Heart left ventricle (tissue), 13 donors: ENCODE results near the gene ENTREP1.

Experiments
- POLR2A ChIP-seq, 2 donors: fragments of 450-650 bp; IDR thresholded peaks; one replicate each; pipeline ENCODE4 v1.6.1; 2017; ENCODE audit warnings: antibody characterized with exemption in 2 of 2, mild to moderate bottlenecking in 2 of 2, moderate library complexity in 2 of 2
- TF ChIP-seq, protein P1 (sequence below), 12 donors: fragments of 200-600 bp; sonication (generic) in 4 of 12; IDR thresholded peaks; one replicate each; pipeline versions ENCODE4 v1.5.0 to v1.8.0; 2018 to 2022; ENCODE audit warnings: antibody characterized with exemption in 12 of 12, mild to moderate bottlenecking in 5 of 12
- donor health status: ischemic (EF 13 %, LVEDD 7.1; RV severe dilation, severe dysfunction).
- donor health status: DM: no; HTN: yes; CAD: no.
- donor health status: DM: no; HTN: no; CAD: no.
- donor health status: ischemic (EF 25% LVEDD 6.9; RV normal size, moderate dysfunction).
- donor health status: ischemic (EF 25% LVEDD 5.7; RV mildly dilated, moderate dysfunction).
- donor health status: ischemic (EF 35%, LVEDD 5.7; RV mildly dilated, moderate dysfunction).
- donor health status: nonischemic (EF 11% LVEDD 7.7; RV severe dilation, severe dysfunction).
- donor health status: DM: yes; HTN: yes; CAD: no.
- donor health status: PGD.
- donor health status: ischemic (EF 29% LVEDD 5.4; RV normal size, mild dysfunction).
- donor health status: nonischemic (EF 23%, LVEDD 6.1; RV moderate dilation, normal function).

DNA sequence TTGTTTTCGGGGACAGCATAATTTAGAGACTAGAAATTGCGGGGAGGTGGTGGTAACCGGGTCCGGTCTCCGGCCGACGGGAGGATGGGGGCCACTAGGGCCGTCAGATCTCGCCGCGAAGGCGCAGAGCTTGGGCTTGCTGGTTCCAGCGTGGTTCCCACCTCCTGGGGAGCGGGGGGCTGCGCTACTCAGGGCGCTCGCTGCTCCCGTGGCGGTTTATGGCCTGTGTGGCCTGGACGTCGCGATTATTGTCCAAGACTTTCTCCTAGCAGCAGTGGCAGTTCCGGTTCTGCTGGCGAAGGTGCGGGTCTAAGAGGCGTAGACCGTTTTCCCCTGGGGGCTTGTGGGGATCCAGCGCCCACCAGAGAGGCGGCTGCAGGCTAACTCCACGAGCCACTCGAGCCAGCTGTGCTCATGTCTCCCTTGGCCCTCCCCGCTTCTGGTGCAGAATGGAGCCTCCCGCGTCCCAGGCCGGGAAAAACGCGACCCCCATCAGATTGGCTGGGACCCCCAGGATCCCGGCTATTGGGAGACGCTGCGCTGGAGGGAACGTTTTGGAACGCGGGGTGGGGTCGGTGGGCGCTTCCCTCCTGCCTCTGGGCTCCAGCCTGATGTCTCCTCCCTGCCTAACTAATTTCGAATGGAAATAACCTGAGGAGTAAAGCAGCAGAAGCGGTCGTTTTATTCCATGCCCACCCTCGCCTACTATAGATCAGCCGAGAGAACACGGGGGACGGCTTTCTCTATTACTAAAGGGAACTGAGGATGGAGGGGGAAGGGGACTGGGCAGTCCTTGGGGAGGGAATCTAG is 87.1 kb downstream of the ENTREP1 start:
- TF ChIP-seq POLR2A (IDR thresholded peaks at IDR 0.05), result no peak
- TF ChIP-seq, protein P1, sequence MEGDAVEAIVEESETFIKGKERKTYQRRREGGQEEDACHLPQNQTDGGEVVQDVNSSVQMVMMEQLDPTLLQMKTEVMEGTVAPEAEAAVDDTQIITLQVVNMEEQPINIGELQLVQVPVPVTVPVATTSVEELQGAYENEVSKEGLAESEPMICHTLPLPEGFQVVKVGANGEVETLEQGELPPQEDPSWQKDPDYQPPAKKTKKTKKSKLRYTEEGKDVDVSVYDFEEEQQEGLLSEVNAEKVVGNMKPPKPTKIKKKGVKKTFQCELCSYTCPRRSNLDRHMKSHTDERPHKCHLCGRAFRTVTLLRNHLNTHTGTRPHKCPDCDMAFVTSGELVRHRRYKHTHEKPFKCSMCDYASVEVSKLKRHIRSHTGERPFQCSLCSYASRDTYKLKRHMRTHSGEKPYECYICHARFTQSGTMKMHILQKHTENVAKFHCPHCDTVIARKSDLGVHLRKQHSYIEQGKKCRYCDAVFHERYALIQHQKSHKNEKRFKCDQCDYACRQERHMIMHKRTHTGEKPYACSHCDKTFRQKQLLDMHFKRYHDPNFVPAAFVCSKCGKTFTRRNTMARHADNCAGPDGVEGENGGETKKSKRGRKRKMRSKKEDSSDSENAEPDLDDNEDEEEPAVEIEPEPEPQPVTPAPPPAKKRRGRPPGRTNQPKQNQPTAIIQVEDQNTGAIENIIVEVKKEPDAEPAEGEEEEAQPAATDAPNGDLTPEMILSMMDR (IDR thresholded peaks at IDR 0.05), result no peak
